ENCODE results near the gene MYO1A. TPM values are rescaled to one million over a fixed set of nuclear protein-coding genes. Genes with fewer than 3 reads are reported as not detected.

The MYO1A gene
- total and polyA plus RNA-seq, 8 donors, result 0.70 to 97.3 (median 17.4) TPM

DNA sequence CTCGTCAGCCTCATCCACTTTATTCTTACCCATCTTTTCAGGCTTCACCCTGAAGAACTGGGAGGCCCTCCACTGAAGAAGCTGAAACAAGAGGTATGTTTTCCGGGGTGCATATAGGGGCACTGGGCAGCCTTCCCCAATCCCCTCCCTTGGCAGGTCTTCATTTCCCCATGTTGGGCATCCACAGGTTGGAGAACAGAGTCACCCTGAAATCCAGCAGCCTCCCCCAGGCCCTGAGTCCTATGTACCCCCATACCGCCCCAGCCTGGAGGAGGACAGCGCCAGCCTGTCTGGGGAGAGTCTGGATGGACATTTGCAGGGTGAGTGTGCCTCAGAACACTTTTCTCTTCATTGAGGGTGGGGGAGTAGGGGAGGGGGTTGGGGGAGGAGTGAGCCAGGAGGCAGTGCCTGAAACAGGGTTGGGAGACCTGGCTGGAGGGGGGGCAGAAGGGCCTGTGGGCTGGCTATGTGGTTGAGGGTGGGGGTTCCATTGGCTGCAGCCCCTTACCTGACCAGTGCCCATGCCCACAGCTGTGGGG lies 43.0 kb upstream of the MYO1A start:
- Histone ChIP-seq H3K27ac (peak overlapping the region in 4 of 5 donors; percentile 74 to 99 (median 89)), H3K36me3 (peaks cover 52 to 68% (median 64%) of the 10 kb centered on the region in 4 donors), H3K9me3 (no peaks in the 10 kb centered on the region), H3K4me1 (peaks cover 49 to 85% (median 63%) of the 10 kb centered on the region in 4 donors), H3K4me3 (peak overlapping the region in 2 of 4 donors; percentile 5 to 10), H3K27me3 (no peaks in the 10 kb centered on the region)
- intact Hi-C loops (cut with DNase I; ENCODE audit: low total_unique reads), result no loop called here
- TF ChIP-seq POLR2AphosphoS5 (IDR thresholded peaks at IDR 0.05) (no peak), CTCF (IDR thresholded peaks at IDR 0.05) (no peak), EP300 (IDR thresholded peaks at IDR 0.05) (no peak), POLR2A (IDR thresholded peaks at IDR 0.05) (no peak)
- 63 to 89% (median 86%) methylated on average over 4 of the region's 4 CpGs for WGBS, 5 donors
- DNase-seq, result peak in 1 of 2 donors; percentile 5

GRCh38 chr12:57092529-57092862 lies 42.6 kb upstream of the MYO1A start:
- H3K4me1 ChIP-seq, result peaks cover 49 to 89% (median 67%) of the 10 kb centered on the region in 4 donors
- peak overlapping the region in 4 of 5 donors; percentile 74 to 99 (median 89) for H3K27ac ChIP-seq
- peaks cover 47 to 64% (median 60%) of the 10 kb centered on the region in 4 donors for H3K36me3 ChIP-seq
- TF ChIP-seq POLR2AphosphoS5 (IDR thresholded peaks at IDR 0.05) (no peak), POLR2A (IDR thresholded peaks at IDR 0.05) (no peak), EP300 (IDR thresholded peaks at IDR 0.05) (no peak), CTCF (IDR thresholded peaks at IDR 0.05) (no peak)
- WGBS, 5 donors, result 60 to 84% (median 73%) methylated on average over 5 of the region's 5 CpGs
- H3K27me3 ChIP-seq, result no peaks in the 10 kb centered on the region
- no peak for DNase-seq
- H3K4me3 ChIP-seq, result peak overlapping the region in 1 of 4 donors; percentile 5
- intact Hi-C loops (cut with DNase I; ENCODE audit: low total_unique reads), result no loop called here
- H3K9me3 ChIP-seq, result no peaks in the 10 kb centered on the region

GRCh38 chr12:57091638-57092528 lies 42.0 kb upstream of the MYO1A start:
- peaks cover 49 to 87% (median 70%) of the 10 kb centered on the region in 4 donors for H3K4me1 ChIP-seq
- no peaks in the 10 kb centered on the region for H3K27me3 ChIP-seq
- no peaks in the 10 kb centered on the region for H3K9me3 ChIP-seq
- intact Hi-C loops (cut with DNase I; ENCODE audit: low total_unique reads), result no loop called here
- peak overlapping the region in 3 of 4 donors; percentile 87 to 93 (median 92) for H3K4me3 ChIP-seq
- DNase-seq, result no peak
- H3K27ac ChIP-seq, result peak overlapping the region in 4 of 5 donors; percentile 74 to 99 (median 89)
- H3K36me3 ChIP-seq, result peaks cover 41 to 58% (median 54%) of the 10 kb centered on the region in 4 donors
- TF ChIP-seq CTCF (IDR thresholded peaks at IDR 0.05) (no peak), EP300 (IDR thresholded peaks at IDR 0.05) (no peak), POLR2A (IDR thresholded peaks at IDR 0.05) (no peak), POLR2AphosphoS5 (IDR thresholded peaks at IDR 0.05) (no peak)
- 69 to 82% (median 76%) methylated on average over 22 to 25 of the region's 25 CpGs for WGBS, 5 donors

DNA sequence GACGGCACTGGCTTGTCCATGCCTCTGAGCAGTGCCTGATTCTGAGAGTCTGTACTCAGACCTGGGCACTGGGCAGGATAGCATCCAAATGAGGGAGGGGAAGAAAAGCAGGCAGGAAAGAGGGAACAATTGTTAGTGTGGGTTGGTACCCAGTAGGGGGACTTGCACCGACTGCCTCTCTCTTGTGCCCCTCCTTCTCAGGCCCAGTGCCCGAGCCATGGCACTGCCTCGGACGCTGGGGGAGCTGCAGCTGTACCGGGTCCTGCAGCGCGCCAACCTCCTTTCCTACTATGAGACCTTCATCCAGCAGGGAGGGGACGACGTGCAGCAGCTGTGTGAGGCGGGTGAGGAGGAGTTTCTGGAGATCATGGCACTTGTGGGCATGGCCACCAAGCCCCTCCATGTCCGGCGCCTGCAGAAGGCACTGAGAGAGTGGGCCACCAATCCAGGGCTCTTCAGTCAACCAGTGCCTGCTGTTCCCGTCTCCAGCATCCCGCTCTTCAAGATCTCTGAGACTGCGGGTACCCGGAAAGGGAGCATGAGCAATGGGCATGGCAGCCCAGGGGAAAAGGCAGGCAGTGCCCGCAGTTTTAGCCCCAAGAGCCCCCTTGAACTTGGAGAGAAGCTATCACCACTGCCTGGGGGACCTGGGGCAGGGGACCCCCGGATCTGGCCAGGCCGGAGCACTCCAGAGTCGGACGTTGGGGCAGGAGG lies 41.2 kb upstream of the MYO1A start:
- WGBS, 5 donors, result 56 to 76% (median 75%) methylated on average over 16 to 22 of the region's 22 CpGs
- Histone ChIP-seq H3K27ac (peak overlapping the region in 4 of 5 donors; percentile 7 to 99 (median 98)), H3K4me3 (peak overlapping the region; percentile 87 to 93 (median 90)), H3K36me3 (peaks cover 34 to 50% (median 46%) of the 10 kb centered on the region in 4 donors), H3K9me3 (no peaks in the 10 kb centered on the region), H3K27me3 (no peaks in the 10 kb centered on the region), H3K4me1 (peaks cover 51 to 85% (median 70%) of the 10 kb centered on the region in 4 donors)
- no peak for DNase-seq
- TF ChIP-seq POLR2A (IDR thresholded peaks at IDR 0.05), result no peak
- TF ChIP-seq POLR2AphosphoS5 (IDR thresholded peaks at IDR 0.05), result no peak
- intact Hi-C loops (cut with DNase I; ENCODE audit: low total_unique reads), result no loop called here

All from stomach (tissue), 9 donors.